HG03575 (cell line): Measurements from ENCODE around the gene LRTM2.

Experiments used
- ATAC-seq: cut with Tn5 transposase; IDR thresholded peaks from one replicate; pipeline ENCODE4 v1.9.1; 2021; ENCODE audit not compliant: unreplicated experiment, insufficient number of reproducible peaks, low FRiP score; ENCODE audit errors: extremely low read depth

LRTM2 gene

DNA sequence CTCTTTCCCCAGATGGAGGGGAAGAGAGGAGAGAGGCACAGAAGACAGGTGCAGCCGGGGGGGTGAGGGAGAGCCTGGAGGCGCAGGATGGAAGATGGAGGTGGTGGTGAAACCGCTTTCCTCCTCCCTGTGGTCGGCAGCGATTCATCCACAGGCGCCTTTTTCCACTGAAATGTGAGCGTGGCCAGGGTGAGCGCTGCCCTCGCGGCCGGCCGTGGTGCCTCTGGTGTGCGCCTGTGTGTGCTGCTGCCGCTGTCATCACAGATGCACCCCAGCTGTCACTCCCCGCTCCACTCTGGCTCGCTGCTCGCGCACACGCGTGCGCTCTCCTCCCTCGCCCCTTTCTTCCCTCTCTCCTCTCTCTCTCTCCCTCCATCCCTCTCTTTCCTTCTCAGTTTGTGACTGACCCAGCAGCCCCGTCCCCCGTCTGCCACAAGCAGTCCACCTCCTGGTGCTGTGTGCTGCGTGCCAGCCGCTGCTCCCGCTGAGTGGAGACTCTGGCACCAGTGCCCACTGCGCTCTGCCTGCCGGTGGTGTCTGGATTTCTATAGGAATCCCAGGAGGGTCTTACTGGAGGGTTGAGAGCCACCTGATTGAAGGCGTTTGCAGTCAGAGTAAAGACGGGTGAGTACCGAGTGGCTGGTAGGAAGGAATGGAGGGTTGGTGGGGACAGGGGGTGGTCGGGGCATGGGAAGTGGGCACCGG lies at the start of gene LRTM2:
Gene LRTM2 (plus strand): TSS at position 375 of the 705 bp plus-strand sequence. CDS start 7,584 bp downstream, outside the sequence.
- no peak for ATAC-seq

GRCh38 chr12:1773937-1774655 lies 46.3 kb upstream of the LRTM2 start:
- no peak for ATAC-seq

GRCh38 chr12:1776170-1776921 lies 44.0 kb upstream of the LRTM2 start:
- ATAC-seq = no peak

GRCh38 chr12:1777798-1778197 lies 42.6 kb upstream of the LRTM2 start:
- ATAC-seq = no peak

- no peak for ATAC-seq
Measured at GRCh38 chr12:1778911-1779310, 41.5 kb upstream of the LRTM2 start.

- no peak for ATAC-seq
Measured at GRCh38 chr12:1779783-1780182, 40.6 kb upstream of the LRTM2 start.

DNA sequence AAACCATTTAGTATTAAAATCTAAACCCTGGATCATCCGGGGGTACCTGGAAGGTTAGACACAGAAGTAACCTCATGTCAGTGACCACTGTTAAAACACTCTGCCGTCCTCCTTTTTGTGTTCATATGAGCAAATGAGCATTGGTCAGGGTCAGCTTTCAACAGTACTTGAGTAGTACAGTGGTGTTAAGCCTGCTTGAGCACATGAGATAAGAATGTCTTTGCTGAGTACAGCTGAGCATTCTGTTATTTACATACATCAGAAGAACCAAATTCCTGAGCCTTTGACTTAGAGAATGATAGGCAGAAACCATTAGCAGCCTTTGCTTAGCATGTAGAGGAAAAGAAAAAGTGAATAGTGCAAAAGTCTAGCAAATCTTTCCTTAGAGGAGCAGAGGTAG lies 38.6 kb upstream of the LRTM2 start:
- ATAC-seq = no peak

DNA sequence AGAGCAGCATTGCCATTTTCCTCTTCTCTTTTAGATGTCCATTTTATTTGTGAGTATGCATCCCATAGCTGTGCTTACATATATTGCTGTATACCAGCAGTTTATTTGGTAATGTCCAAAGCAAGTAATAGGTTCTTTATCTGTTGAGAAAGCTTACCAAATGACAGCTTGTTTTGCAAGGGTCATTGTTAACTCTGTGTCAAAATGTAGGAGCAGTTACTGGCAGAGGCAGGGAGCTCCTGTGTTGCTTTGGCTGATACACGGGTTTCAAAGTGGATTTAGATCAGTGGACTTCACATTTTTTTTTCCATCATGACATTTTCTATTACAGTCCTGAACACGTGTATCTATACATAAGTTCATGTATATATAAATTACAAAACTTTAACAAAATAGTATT lies 38.1 kb upstream of the LRTM2 start:
- ATAC-seq = no peak

DNA sequence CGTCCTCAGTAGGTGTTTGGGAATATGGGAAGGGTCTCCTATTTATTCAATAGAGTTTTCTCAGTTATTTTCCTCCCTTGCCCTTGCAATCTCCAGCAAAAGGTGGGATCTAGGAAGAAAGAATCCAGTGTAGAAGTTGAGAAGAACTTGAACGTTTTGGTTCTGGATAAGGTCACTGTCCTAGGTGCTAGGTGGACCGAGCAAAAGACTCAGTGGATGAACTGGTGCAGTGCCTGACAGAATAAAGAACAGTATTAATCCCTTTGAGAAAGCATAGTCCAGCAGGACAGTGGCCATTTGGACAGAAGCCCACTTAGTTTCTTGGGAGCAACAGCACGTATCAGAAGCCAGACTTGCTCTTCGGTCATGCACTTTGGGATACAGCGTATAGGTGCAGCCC lies 32.7 kb upstream of the LRTM2 start:
- no peak for ATAC-seq

DNA sequence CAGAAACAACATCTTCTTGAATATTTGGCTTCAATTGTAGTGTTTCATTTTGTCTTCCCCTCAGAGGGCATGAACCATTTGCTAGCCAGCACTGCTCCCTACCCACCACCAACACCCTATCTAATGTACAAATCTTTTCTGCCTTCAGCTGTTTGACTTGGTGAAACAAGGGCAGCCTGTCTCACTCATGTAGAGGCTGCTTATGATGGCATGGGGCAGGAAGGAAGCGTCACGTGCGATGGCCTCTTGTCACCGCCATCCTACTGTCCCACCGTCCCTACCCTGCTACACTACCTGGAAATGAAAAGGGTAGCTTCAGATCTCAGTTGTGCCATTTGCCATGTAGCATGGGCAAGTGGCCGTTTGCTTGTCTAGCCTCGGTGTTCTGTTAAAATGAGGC lies 29.9 kb upstream of the LRTM2 start:
- ATAC-seq = no peak

DNA sequence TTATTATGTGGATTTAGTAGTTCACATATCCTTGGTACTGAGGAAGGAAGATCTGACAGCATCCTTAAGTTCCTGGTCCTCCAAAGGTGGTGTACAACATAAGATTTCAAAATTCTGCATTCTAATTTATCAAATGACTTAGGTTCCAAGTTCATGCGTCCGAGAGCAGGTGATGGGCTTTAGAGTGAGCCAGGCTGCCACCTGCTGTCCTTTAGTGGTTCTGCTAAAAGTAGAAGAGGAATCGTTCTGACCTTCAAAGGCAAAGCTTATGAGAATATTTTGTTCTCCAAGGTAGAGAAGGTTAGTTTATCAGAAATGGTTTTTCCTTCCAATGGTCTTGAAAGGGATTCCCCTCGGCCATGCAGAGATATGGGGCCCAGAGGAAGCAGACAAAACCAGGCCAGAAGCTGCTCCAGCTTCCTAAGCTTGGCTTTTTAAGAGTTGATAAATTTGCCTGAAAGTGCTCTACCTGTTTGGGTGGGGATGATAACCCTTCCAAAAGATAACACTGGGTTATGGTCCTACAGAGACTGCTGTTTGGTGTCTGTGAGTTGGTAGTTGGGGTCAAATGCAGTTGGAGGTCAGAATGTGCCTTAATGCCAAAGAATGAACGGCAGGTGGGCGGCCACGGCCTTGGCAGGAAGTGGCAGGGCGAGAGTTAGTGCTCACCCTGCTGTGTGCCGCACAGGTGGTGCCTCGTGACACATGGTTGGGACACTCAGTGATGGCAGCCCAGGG lies 29.1 kb upstream of the LRTM2 start:
- no peak for ATAC-seq

DNA sequence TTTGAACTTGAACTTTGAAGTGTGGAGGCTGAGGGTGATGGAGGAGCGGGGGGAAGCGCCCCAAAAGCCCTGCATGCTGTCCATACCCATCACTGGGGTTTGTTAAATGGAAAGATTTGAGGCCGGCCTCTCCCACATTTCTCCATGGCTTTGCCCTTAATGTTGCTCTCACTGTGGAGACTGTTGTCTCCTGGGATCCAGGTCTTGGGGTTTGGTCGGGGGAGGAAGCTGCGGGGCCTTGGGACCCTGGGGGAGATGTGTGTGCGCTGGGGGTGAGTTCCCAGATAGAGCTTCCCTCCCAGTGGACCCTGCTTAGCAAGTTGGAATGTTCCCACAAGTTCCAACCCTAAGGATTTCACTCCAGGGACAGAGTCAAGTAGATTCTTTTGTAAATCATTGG lies 28.0 kb upstream of the LRTM2 start:
- ATAC-seq = no peak

GRCh38 chr12:1793426-1794210 lies 26.7 kb upstream of the LRTM2 start:
- no peak for ATAC-seq

- no peak for ATAC-seq
Measured at GRCh38 chr12:1794440-1795090, 25.8 kb upstream of the LRTM2 start.

DNA sequence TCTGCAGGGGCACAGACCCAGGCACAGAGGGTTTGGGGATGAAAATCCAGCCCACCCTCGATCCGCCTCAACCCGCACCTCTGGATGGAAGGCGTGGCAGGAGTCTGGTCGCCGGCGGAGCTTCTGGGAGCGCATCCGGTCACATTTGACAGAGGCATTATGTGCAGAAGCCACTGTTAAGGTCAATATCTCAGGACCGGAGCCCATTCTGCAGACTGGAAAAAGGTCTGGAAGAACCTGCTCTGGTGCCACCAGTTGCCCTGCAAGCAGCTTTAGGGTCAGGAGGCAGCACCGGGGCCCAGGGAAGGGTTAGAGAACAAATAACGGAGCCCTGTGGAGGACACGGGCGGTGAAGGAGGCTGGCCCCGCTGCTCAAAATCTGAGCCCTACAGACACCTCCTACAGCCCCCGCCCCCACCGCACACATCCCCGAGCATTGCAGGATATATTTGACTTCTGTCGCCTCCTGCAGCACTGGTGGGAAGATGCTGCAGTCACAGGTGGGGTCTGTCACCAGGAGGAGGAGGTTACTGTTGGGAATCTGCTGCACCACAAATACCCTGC lies 25.1 kb upstream of the LRTM2 start:
- no peak for ATAC-seq

DNA sequence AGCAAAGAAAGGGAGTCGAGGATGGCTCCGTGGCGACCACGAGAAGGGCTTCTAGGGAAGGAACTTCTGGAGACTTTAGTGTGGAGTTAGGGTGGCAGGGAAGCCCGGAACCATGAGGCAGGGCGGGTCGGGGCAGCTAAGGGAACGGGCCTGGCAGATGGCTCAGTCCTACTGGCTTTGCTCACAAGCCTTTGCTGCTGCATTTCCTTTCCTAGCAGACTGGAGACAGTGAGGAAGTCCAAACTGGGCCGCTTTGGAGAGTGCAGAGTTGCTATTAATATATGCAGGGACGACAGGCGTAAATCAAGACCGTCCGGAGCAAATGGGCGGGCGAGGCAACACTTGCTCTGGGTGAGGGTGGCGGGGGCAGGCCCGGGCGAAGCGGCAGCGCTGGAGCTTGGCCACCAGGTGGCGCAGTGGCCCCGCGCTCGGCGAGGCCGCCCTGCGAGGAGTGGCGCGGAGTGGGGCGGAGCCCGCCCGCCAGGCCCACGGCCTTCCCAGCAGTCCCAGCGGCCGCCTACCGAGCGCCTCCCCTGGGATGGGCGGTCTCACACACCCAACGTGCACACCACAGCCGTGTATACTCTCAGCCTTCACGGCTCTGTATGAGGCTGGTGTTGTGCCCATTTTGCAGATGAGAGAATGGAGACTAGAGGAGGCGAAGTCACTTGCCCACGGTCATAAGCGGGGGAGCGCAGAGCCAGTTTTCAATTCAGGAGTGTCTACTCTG lies 24.4 kb upstream of the LRTM2 start:
- ATAC-seq = no peak

GRCh38 chr12:1796515-1797010 lies 23.8 kb upstream of the LRTM2 start:
- ATAC-seq = no peak
